HepG2 (cell line): ENCODE data around the gene TBL2. TPM values are rescaled to one million over a fixed set of nuclear protein-coding genes. Genes with fewer than 3 reads are reported as not detected.
"Not testable (repeated sequence)": the region's sequence is repeated elsewhere in the genome, so short reads cannot be mapped to it uniquely, and the experiment has no call there.

Source experiments
- ATAC-seq: fragments of 200-7000 bp; cut with Tn5 transposase; 3 replicates; pipeline ENCODE4 v1.9.1; 2020; ENCODE audit warnings: mild to moderate bottlenecking, moderate library complexity
- BruUV-seq: library from RNA; stranded (reverse); fragments of 400-500 nt; replicated peaks from 2 replicates; lab custom pipeline; 2021; lab: Mats Ljungman, UMichigan
- CTCF ChIA-PET: fragments of 300-600 bp; formaldehyde crosslinking; extraction: SDS; loops from one replicate; lab custom pipeline; 2021; ENCODE audit warnings: low total read pairs, inconsistent platforms, low intra/inter-chr PET ratio; lab: Yijun Ruan, JAX
- POLR2A ChIA-PET: fragments of 350-600 bp; sonication (Branson Sonifier 250); formaldehyde crosslinking; loops from one replicate; lab custom pipeline; 2020; ENCODE audit warnings: antibody characterized with exemption, inconsistent platforms; lab: Yijun Ruan, JAX
- DNase-seq: peaks from one replicate; pipeline ENCODE4 v3.0.0-alpha.2; 2015; ENCODE audit warnings: low spot score
- FAIRE-seq: peaks from 3 replicates; lab custom pipeline; 2011; peaks lifted over from hg19 to GRCh38; lab: Jason Lieb, UNC
- H2AFZ ChIP-seq: one replicate; pipeline ENCODE4 v1.6.1; 2011; ENCODE audit warnings: low read length, inconsistent platforms
- H3K27ac ChIP-seq: fragments of 300-600 bp; 3 replicates; pipeline ENCODE4 v1.8.0; 2011; ENCODE audit warnings: mixed run types, mild to moderate bottlenecking, mixed read lengths, low read length, inconsistent platforms; ENCODE audit not compliant: insufficient read depth; ENCODE audit errors: extremely low read length
- H3K27me3 ChIP-seq, 2 experiments: fragments of 200-600 bp in 1 of 2; 2 replicates in 1 of 2; 3 replicates in 1 of 2; pipeline versions ENCODE4 v1.6.0 to v1.8.0; 2011; ENCODE audit warnings: low read length in 2 of 2, mild to moderate bottlenecking in 2 of 2, moderate library complexity in 2 of 2, inconsistent platforms in 1 of 2; ENCODE audit not compliant: insufficient read depth in 2 of 2, control insufficient read depth in 1 of 2
- H3K36me3 ChIP-seq, 2 experiments: fragments of 200-600 bp in 1 of 2; replicated peaks in 1 of 2; 2 replicates in 1 of 2; 3 replicates in 1 of 2; pipeline versions ENCODE4 v1.5.1 to v1.8.0; 2011; ENCODE audit warnings: low read length in 2 of 2, inconsistent platforms in 1 of 2; ENCODE audit not compliant: insufficient read depth in 2 of 2, control insufficient read depth in 1 of 2
- H3K4me1 ChIP-seq: 2 replicates; pipeline ENCODE4 v1.5.1; 2012; ENCODE audit warnings: low read length, inconsistent platforms; ENCODE audit not compliant: insufficient read depth
- H3K4me2 ChIP-seq: 2 replicates; pipeline ENCODE4 v1.6.0; 2011; ENCODE audit warnings: low read depth, low read length, inconsistent platforms
- H3K4me3 ChIP-seq, 3 experiments: fragments of 200-600 bp in 1 of 3; sonication (generic), shearing (Covaris generic) in 1 of 3; replicated peaks in 1 of 3; 2 replicates each; pipeline ENCODE4 v1.5.1; 2011 to 2016; ENCODE audit warnings: low read length in 3 of 3, inconsistent platforms in 2 of 3, low read depth in 2 of 3, mild to moderate bottlenecking in 2 of 3, control low read depth in 1 of 3, mixed read lengths in 1 of 3; ENCODE audit not compliant: insufficient read depth in 1 of 3
- H3K79me2 ChIP-seq: one replicate; pipeline ENCODE4 v1.6.1; 2011; ENCODE audit warnings: low read length, inconsistent platforms; ENCODE audit not compliant: insufficient read depth
- H3K9ac ChIP-seq: 2 replicates; pipeline ENCODE4 v1.6.0; 2011; ENCODE audit warnings: mild to moderate bottlenecking, low read depth, low read length, inconsistent platforms; ENCODE audit not compliant: insufficient read depth
- H3K9me3 ChIP-seq: 2 replicates; pipeline ENCODE4 v1.5.1; 2012; ENCODE audit warnings: mild to moderate bottlenecking, low read length
- H4K20me1 ChIP-seq: 2 replicates; pipeline ENCODE4 v1.6.0; 2011; ENCODE audit warnings: inconsistent platforms, mild to moderate bottlenecking, low read length, moderate library complexity; ENCODE audit not compliant: insufficient read depth
- AHDC1 ChIP-seq: sonication (generic); formaldehyde crosslinking; IDR thresholded peaks from 2 replicates; pipeline ENCODE4 v1.5.1; 2020; ENCODE audit warnings: mild to moderate bottlenecking, missing genetic modification reagents, borderline replicate concordance
- ATF7-NPFF ChIP-seq: sonication (generic); formaldehyde crosslinking; IDR thresholded peaks from 2 replicates; pipeline ENCODE4 v1.8.1; 2023; ENCODE audit warnings: mild to moderate bottlenecking, low read depth, missing genetic modification reagents, moderate library complexity
- CHD4 ChIP-seq: fragments of 200-600 bp; sonication (generic); IDR thresholded peaks from 2 replicates; pipeline ENCODE4 v1.7.0; 2017; ENCODE audit warnings: mild to moderate bottlenecking, low read length, borderline replicate concordance
- IRX3 ChIP-seq: sonication (generic); formaldehyde crosslinking; IDR thresholded peaks from 2 replicates; pipeline ENCODE4 v1.8.1; 2023; ENCODE audit warnings: mild to moderate bottlenecking, low read depth, missing genetic modification reagents, borderline replicate concordance
- KDM1A ChIP-seq: IDR thresholded peaks from 2 replicates; pipeline ENCODE4 v1.6.1; 2016; ENCODE audit warnings: missing compliant biosample characterization
- NAIF1 ChIP-seq: sonication (generic); formaldehyde crosslinking; IDR thresholded peaks from 2 replicates; pipeline ENCODE4 v1.5.0; 2020; ENCODE audit warnings: mild to moderate bottlenecking, missing genetic modification reagents, borderline replicate concordance
- ZMYM3 ChIP-seq: sonication (generic); formaldehyde crosslinking; IDR thresholded peaks from 2 replicates; pipeline ENCODE4 v1.5.1; 2020; ENCODE audit warnings: mild to moderate bottlenecking, missing genetic modification reagents
- ZNF724P ChIP-seq: sonication (generic); formaldehyde crosslinking; IDR thresholded peaks from 2 replicates; pipeline ENCODE4 v1.8.0; 2022; ENCODE audit warnings: missing genetic modification reagents, borderline replicate concordance
- ZNF768 ChIP-seq: sonication (generic); formaldehyde crosslinking; IDR thresholded peaks from 2 replicates; pipeline ENCODE4 v1.4.0; 2020; ENCODE audit warnings: missing genetic modification reagents
- ZNF850 ChIP-seq: sonication (generic); formaldehyde crosslinking; conservative IDR thresholded peaks from 2 replicates; pipeline ENCODE4 v1.9.0; 2021; ENCODE audit warnings: mild to moderate bottlenecking, missing genetic modification reagents
- WGBS: methylation state at CpG from one replicate; pipeline ENCODE4 v1.1.6; 2017; ENCODE audit warnings: low lambda C conversion rate; 5-methylcytosine and 5-hydroxymethylcytosine counted together
- in situ Hi-C: cut with HindIII; loops from 2 replicates; pipeline ENCODE4 v1.10.0; 2017; ENCODE audit warnings: low pct_unique_long_range_greater_than_20kb; ENCODE audit not compliant: extremely low pct_ligation_motif_present
- intact Hi-C: fragments of 100-400 bp; cut with micrococcal nuclease; formaldehyde crosslinking; loops from one replicate; pipeline ENCODE4 v1.10.0; 2022; ENCODE audit not compliant: unreplicated experiment
- polyA plus RNA-seq, 8 experiments: library from polyadenylated mRNA; depleted of rRNA in 3 of 8; stranded (reverse) in 7 of 8; unstranded in 1 of 8; fragments of >200 nt; fragmentation: Illumina TruSeq in 4 of 8; extraction: Trizol in 4 of 8; gene quantifications; 2 replicates each; pipeline versions ENCODE4 v1.2.1 to v1.2.3, GENCODE V29; 2011 to 2016; ENCODE audit warnings: low read depth in 4 of 8, missing spikeins in 1 of 8, mixed read lengths in 1 of 8; ENCODE audit not compliant: insufficient read depth in 1 of 8
- total RNA-seq, 5 experiments: library from RNA; depleted of rRNA; stranded (reverse); fragments of >200 nt; fragmentation: Illumina TruSeq; extraction: Trizol; gene quantifications; 2 replicates each; pipeline ENCODE4 v1.2.3, GENCODE V29; 2016; ENCODE audit warnings: low read depth in 1 of 5

The TBL2 gene
- total and polyA plus RNA-seq, 2 of the 13 experiments (the other 11 are each of a cell fraction or from before 2014, with no cell fraction given) = 43.4 to 47.2 TPM

GRCh38 chr7:73614937-73615336 is 36.6 kb upstream of the TBL2 start:
- TF ChIP-seq KDM1A (CRISPR knock-in tag) (peak; percentile 36; the same call in 1 of the 2 replicates), ZMYM3 (CRISPR knock-in tag) (peak; percentile 83), ZNF768 (CRISPR knock-in tag) (peak; percentile 99), CHD4 (0 out of 2 replicates have a peak, but pooled peaks have one; percentile 20), ZNF724P (0 out of 2 replicates have a peak, but pooled peaks have one; percentile 24)
- H3K4me1 ChIP-seq = peaks cover 100% of the 10 kb centered on the region
- not testable (repeated sequence) for H3K27me3 ChIP-seq, DNase-seq, BruUV-seq, H3K9ac ChIP-seq, H3K9me3 ChIP-seq, FAIRE-seq, ATAC-seq, H3K4me3 ChIP-seq, H2AFZ ChIP-seq
- ChIA-PET POLR2A (interaction anchor here (13.2 to 19.7 kb wide), 2 partner anchors 4 to 9 kb away, joined by 416 read pairs; partner anchors contain the start of gene MLXIPL), CTCF (interaction anchor here (0.6 kb wide), 1 partner anchor 44 kb away, joined by 3 read pairs; no protein-coding TSS in a partner anchor)
- peaks cover 28% of the 10 kb centered on the region for H3K79me2 ChIP-seq
- H3K4me2 ChIP-seq = 0 out of 2 replicates have a peak overlapping the region, but pooled peaks have one; percentile 25
- intact Hi-C loops = loop anchor here (5.0 kb wide), 1 partner anchor 112 kb away; no protein-coding TSS in a partner anchor
- H3K27ac ChIP-seq = peak overlapping the region; percentile 76
- in situ Hi-C loops = loop anchor here (5.0 kb wide), 1 partner anchor 52 kb away; the partner anchor contains the start of gene VPS37D
- peaks cover 12 to 52% of the 10 kb centered on the region in 2 experiments for H3K36me3 ChIP-seq
- WGBS = 77% methylated on average over 9 of the region's 10 CpGs
- H4K20me1 ChIP-seq = peaks cover 58% of the 10 kb centered on the region

GRCh38 chr7:73613954-73614735 is 35.8 kb upstream of the TBL2 start:
- in situ Hi-C loops (loop anchor here (5.0 kb wide), 1 partner anchor 53 kb away; the partner anchor contains the start of gene VPS37D), intact Hi-C loops (loop anchor here (2.0 to 5.0 kb wide), 2 partner anchors 51 to 113 kb away; no protein-coding TSS in a partner anchor)
- WGBS = 56% methylated on average over 13 of the region's 14 CpGs
- TSS peak; percentile 30 for BruUV-seq
- ATAC-seq = peak; percentile 32
- no peaks in the 10 kb centered on the region for H3K9me3 ChIP-seq
- no peak overlapping the region for H2AFZ ChIP-seq
- H3K4me2 ChIP-seq = peak overlapping the region; percentile 45
- H3K27me3 ChIP-seq = no peaks in the 10 kb centered on the region
- peak overlapping the region; percentile 27 for H3K9ac ChIP-seq
- ChIA-PET POLR2A (interaction anchor here (0.9 to 19.7 kb wide), 6 partner anchors 5 to 120 kb away, joined by 3 to 416 read pairs (median 9); partner anchors contain the start of gene MLXIPL), CTCF (no interaction called here)
- H3K79me2 ChIP-seq = peaks cover 30% of the 10 kb centered on the region
- H3K27ac ChIP-seq = peak overlapping the region; percentile 76
- H4K20me1 ChIP-seq = peaks cover 60% of the 10 kb centered on the region
- peaks cover 100% of the 10 kb centered on the region for H3K4me1 ChIP-seq
- peak; percentile 61 for FAIRE-seq
- DNase-seq = peak; percentile 74
- peaks cover 16 to 60% of the 10 kb centered on the region in 2 experiments for H3K36me3 ChIP-seq
- peak overlapping the region in 1 of 3 experiments; percentile 0; a peak in 2 of 6 replicates for H3K4me3 ChIP-seq
- TF ChIP-seq IRX3 (CRISPR knock-in tag) = no peak
- no peak for TF ChIP-seq AHDC1
- no peak for TF ChIP-seq ATF7-NPFF (CRISPR knock-in tag)
- TF ChIP-seq NAIF1 = no peak
- no peak for TF ChIP-seq ZNF850 (CRISPR knock-in tag)
